Measurements from ENCODE around the gene CHD3. TPM values are rescaled to one million over a fixed set of nuclear protein-coding genes. Genes with fewer than 3 reads are reported as not detected.

CHD3 gene
- total and polyA plus RNA-seq, 10 of the 15 experiments (the other 5 are each of a cell fraction or from before 2014, with no cell fraction given), result 1.4 to 86.8 (median 39.1) TPM

- TF ChIP-seq E4F1 (IDR thresholded peaks at IDR 0.05; ENCODE audit: borderline replicate concordance, partially characterized antibody) (no peak), MXI1 (IDR thresholded peaks at IDR 0.05; ENCODE audit: low read depth, low read length) (peak; percentile 84), E2F8 (IDR thresholded peaks at IDR 0.05; ENCODE audit: low read depth, partially characterized antibody) (no peak), SKIL (IDR thresholded peaks at IDR 0.05; ENCODE audit: low read depth, poor library complexity, severe bottlenecking) (peak; percentile 69), YY1 (IDR thresholded peaks at IDR 0.05; ENCODE audit: low read depth, low read length) (peak; percentile 40; the same call in 1 of the 2 replicates), EED (IDR thresholded peaks at IDR 0.05; ENCODE audit: low read depth) (no peak), SMAD1 (IDR thresholded peaks at IDR 0.05; ENCODE audit: low read depth, partially characterized antibody) (peak; percentile 62), LARP7 (IDR thresholded peaks at IDR 0.05) (peak; percentile 52), STAT3 (IDR thresholded peaks at IDR 0.05; ENCODE audit: low read depth, low read length) (no peak), NR2C2 (IDR thresholded peaks at IDR 0.05; ENCODE audit: borderline replicate concordance, control insufficient read depth, insufficient read length, low read depth) (no peak), TARDBP (IDR thresholded peaks at IDR 0.05; ENCODE audit: borderline replicate concordance) (no peak), IKZF1 (conservative IDR thresholded peaks at IDR 0.05) (no peak), SRF (IDR thresholded peaks at IDR 0.05; ENCODE audit: low read depth in 2 of 2, low read length in 2 of 2) (peak in 1 of 2 experiments; percentile 15; a peak in 1 of 4 replicates), POLR2A (IDR thresholded peaks at IDR 0.05; ENCODE audit: low read depth, low read length) (peak; percentile 59), POLR2AphosphoS5 (IDR thresholded peaks at IDR 0.05; ENCODE audit: low read length) (0 out of 2 replicates have a peak, but pooled peaks have one; percentile 37), HCFC1 (IDR thresholded peaks at IDR 0.05; ENCODE audit: low read length) (peak; percentile 78), TBL1XR1 (IDR thresholded peaks at IDR 0.05; ENCODE audit: low read depth, low read length) (peak; percentile 71), CBFB (IDR thresholded peaks at IDR 0.05; ENCODE audit: low read depth) (no peak), REST (IDR thresholded peaks at IDR 0.05; ENCODE audit: low read depth, low read length) (no peak), ZNF207 (IDR thresholded peaks at IDR 0.05; ENCODE audit: borderline replicate concordance) (no peak)
These were observed 30.7 kb upstream of the CHD3 start, which contains the start of gene CYB5D1 (continued) for GRCh38 chr17:7857713-7858521.

Measured in GM12878 (cell line).